Posterior vena cava (tissue), 2 donors: ENCODE measurements around the gene TANGO6. TPM values are rescaled to one million over a fixed set of nuclear protein-coding genes. Genes with fewer than 3 reads are reported as not detected.
"Not testable (repeated sequence)": the region's sequence is repeated elsewhere in the genome, so short reads cannot be mapped to it uniquely, and the experiment has no call there.

Experiments used
- DNase-seq: peaks from one replicate; pipeline ENCODE4 v3.0.0-alpha.2; 2020; ENCODE audit warnings: low spot score
- intact Hi-C, 2 donors: fragments of 100-400 bp; cut with DNase I; formaldehyde crosslinking; loops; one replicate each; pipeline versions ENCODE4 v1.14.1 to v1.14.2; 2022 to 2023
- total RNA-seq, 2 donors: library from RNA; stranded (reverse); fragmentation: NEBNext Ultra II Directional; extraction: Animal tissue kit (Norgen Biotek cat#: 25700); gene quantifications; one replicate each; pipeline ENCODE4 v1.2.1, GENCODE V29; 2021
- donor health status: DM: yes; HTN: yes; CAD: no.
- donor health status: DM: yes; HTN: yes; CAD: no.

The TANGO6 gene
- total RNA-seq, 2 donors from 2014 or later: 16.9 to 22.2 TPM

GRCh38 chr16:69033151-69033949, 190.0 kb downstream of the TANGO6 start:
- no peak for DNase-seq
- intact Hi-C loops: no loop called here

DNA sequence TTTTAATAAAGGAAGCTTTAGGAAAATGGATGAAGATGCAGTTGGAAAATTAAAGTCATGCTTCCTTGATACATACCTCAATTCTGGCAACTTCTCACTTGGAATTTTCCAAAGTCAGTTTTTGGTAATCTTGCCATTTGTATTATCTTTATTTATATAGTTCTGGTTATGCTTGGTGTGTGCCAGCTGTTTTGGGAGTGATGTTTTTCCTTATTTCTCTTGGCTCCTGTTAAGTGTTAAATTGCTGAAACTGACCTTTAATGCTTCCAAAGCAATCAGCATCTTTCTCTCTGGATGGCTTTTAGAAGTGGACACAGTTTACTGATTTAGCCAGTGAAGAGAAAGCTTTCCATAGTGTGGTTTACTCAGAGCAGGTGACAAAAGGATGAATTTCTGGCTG, 192.0 kb downstream of the TANGO6 start:
- no peak for DNase-seq
- intact Hi-C loops: no loop called here

DNA sequence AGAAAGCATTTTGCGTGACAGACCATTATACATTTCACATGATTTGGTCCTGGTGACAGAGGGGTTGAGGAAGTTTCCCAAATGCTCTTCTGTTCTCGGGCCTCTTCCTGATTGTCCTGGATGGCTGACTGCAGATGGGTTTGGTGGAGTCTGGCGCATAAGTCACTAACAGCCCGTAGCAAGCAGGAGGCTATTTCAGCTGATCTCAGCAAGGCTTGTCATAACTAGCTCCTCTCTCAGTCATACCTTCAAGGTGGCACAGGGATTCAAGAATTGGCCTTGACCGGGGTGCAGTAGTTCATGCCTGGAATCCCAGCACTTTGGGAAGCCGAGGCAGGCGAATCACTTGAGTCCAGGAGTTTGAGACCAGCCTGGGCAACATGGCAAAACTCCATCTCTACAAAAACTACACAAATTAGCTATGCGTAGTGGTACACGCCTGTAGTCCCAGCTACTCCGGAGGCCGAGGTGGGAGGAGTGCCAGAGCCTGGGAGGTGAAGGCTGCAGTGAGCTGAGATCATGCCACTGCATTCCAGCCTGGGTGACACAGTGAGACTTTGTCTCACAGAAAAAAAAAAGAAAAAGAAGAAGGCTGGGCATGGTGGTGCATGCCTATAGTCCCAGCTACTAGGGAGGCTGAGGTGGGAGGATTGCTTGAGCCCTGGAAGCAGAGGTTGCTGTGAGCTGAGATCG, 193.2 kb downstream of the TANGO6 start:
- intact Hi-C loops: no loop called here
- DNase-seq: no peak

DNA sequence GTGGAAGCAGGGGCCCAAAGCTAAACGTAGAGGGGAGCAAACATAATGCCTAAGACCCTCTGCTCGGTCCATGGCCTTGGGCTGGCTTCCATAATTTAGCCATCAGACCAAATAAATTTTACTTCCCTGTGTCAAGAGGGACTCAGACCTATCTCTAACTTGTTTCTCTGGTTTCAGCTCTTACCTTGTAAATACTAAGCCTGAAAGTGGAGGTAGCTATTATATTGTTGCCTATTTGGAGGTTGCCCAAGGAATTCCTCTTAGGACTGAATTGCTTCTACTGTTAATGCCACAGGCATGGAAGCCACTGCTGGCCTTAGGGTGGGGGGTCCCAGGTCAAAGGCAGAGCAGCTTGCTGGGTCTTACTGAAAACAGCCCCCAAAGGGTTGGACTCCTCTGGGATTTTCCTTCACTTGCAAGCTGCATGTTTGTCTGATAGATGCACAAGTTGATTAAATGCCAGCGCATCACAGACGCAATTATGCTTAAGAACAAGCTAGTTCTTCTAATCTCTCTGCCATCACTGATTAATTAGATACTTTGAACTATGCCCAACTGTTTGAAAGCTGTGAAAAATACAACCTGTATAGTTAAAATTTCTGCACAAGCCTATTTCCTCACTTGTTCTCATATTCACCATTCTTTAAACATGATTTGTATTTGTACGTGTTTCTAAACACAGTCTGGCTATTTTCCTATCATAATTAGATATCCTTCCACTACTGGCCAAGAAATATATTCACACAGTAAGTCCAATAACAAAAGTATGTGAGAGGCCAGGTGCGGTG, 194.2 kb downstream of the TANGO6 start:
- intact Hi-C loops: no loop called here

DNA sequence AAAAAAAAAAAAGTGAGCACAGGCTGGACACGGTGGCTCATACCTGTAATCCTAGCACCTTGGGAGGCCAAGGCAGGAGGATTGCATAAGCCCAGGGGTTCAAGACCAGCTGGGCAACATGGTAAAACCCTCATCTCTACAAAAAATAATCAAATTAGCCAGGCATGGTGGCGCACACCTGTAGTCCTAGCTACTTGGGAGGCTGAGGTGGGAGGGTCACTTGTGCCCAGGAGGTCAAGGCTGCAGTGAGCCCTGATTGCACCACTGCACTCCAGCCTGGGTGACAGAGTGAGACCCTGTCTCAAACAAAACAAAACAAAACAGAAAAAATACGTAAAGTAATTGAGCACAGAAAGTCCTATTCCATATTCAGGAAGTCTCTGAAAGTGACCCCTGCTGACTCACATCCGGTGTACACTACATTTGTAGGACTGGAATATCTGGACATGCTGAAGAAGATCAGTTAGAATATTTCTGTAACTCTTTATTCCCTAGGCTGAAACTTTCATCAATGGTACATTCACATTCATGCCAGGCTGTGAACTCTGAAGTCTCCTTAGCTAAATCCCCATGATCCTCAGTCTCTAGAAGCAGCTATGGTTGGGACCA, 196.1 kb downstream of the TANGO6 start:
- intact Hi-C loops: no loop called here
- DNase-seq: no peak

More for the DNA sequence above, 194.2 kb downstream of the TANGO6 start:
- no peak for DNase-seq

GRCh38 chr16:69040144-69040909, 197.0 kb downstream of the TANGO6 start:
- intact Hi-C loops: no loop called here
- no peak for DNase-seq

DNA sequence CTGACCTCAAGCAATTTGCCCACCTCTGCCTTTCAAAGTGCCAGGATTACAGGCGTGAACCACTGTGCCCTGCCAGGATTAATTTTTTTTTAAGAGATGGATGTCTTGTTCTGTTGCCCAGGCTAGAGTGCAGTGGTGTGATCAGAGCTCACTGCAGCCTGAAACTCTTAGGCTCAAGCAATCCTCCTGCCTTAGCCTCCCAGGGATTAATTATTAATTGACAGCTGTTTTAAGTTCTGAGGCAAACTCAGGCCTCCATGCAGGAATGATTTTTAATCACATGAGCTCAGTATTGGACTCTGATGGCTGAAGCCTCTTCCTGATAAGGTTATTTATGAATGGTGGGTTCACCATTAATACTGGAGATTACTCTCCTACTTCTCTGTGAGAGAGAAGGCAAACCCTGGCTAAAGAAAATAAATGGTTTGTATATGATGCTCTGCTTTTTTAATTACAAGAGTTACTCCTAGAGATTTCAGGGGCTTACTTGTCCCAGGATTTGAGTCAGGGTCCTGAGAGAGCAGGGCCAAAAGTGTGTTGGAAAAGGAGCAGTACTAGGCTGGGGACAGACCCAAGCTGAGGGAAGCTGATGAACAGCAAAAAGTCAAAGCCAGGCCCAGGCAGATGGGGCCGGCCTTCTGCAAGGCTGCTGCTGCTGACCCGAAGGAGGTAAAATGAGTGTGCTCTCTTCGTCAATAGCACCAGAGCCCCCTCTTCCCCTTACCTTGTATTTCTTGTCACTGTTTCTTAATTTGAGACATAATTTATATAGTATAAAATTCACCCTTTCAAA, 205.2 kb downstream of the TANGO6 start:
- no peak for DNase-seq
- intact Hi-C loops: no loop called here

DNA sequence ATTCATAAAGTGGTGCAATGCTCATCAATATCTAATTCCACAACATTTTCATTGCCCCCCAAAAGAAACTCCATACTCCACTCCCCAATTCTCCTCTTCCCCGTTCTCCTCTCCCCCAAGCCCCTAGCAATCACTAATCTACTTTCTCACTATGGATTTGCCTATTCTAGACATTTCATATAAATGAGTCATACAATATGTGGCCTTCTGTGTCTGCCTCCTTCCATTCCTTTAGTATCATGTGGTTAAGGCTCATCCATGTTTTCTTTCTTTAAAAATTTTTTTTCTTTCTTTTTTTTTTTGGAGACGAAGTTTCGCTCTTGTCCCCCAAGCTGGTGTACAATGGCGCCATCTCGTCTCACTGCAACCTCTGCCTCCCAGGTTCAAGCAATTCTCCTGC, 205.8 kb downstream of the TANGO6 start:
- intact Hi-C loops: no loop called here
- no peak for DNase-seq

- intact Hi-C loops: loop anchor here in 1 of 2 donors (5.0 kb wide), 1 partner anchor 1553 kb away; no protein-coding TSS in a partner anchor
- DNase-seq: no peak
These were observed 206.5 kb downstream of the TANGO6 start for GRCh38 chr16:69049603-69050375.

- not testable (repeated sequence) for DNase-seq
- intact Hi-C loops: loop anchor here in 1 of 2 donors (5.0 kb wide), 1 partner anchor 1551 kb away; no protein-coding TSS in a partner anchor
These were observed 208.1 kb downstream of the TANGO6 start for GRCh38 chr16:69051517-69051830.

DNA sequence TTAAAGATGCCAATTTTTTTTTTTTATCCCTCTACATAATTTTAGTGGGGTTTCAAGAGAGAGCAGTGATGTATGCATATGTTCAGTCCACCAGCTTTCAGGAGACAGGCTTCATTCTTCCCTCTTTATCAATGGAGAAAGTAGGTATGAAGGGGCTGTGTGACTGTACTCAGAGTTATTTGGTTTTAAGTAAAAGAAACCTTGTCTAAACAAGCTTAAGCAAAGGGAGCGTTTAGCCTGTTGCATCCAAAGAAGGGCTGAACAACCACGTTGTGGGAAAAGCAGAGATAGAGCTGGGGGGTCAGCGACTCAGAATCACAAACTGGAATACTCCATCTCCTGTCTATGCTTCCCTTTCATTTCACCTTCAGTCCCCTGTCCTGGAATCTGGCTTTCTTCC, 211.7 kb downstream of the TANGO6 start:
- no peak for DNase-seq
- intact Hi-C loops: loop anchor here in 1 of 2 donors (5.0 kb wide), 1 partner anchor 1823 kb away; no protein-coding TSS in a partner anchor

DNA sequence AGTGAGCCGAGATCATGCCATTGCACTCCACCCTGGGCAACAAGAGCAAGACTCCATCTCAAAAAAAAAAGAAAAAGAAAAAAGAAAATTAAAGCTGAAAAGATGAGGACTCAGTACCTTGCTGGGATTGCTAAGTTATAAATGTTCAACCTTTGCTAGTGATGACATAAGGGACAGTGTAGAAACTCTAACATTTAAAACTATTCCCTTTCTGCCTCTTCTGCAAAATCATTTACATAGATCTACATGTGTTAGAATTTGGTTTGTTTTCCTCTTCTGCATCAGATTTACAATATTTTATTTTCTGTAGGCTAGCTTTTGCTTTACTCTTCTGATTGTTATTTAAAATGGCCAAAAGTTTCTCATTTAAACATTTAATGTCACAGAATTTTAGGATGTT, 212.6 kb downstream of the TANGO6 start:
- intact Hi-C loops: loop anchor here in 1 of 2 donors (5.0 kb wide), 1 partner anchor 1824 kb away; no protein-coding TSS in a partner anchor
- DNase-seq: no peak

- intact Hi-C loops: loop anchor here in 1 of 2 donors (5.0 kb wide), 1 partner anchor 1824 kb away; no protein-coding TSS in a partner anchor
- no peak for DNase-seq
These were observed 213.1 kb downstream of the TANGO6 start for GRCh38 chr16:69056421-69056820.

GRCh38 chr16:69057400-69058378, 214.4 kb downstream of the TANGO6 start:
- intact Hi-C loops: loop anchor here in 1 of 2 donors (5.0 kb wide), 1 partner anchor 1825 kb away; no protein-coding TSS in a partner anchor
- DNase-seq: no peak

DNA sequence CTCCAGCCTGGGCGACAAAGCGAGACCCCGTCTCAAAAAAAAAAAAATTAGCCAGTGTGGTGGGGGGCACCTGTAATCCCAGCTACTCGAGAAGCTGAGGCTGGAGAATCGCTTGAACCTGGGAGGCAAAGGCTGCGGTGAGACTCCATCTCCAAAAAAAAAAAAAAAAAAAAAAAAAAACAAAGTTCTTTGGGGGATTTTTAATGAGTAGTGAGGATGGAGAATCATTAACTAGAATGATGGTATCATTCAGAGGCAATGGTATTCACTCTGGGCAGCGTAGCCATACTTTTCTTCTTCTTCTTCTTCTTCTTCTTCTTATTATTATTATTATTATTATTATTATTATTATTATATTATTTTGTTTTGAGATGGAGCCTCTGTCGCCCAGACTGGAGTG, 220.2 kb downstream of the TANGO6 start:
- intact Hi-C loops, DNase-seq: not testable (repeated sequence)
